ENCODE data around the gene RNF135.
"Not testable (repeated sequence)": the region's sequence is repeated elsewhere in the genome, so short reads cannot be mapped to it uniquely, and the experiment has no call there.

The RNF135 gene

DNA sequence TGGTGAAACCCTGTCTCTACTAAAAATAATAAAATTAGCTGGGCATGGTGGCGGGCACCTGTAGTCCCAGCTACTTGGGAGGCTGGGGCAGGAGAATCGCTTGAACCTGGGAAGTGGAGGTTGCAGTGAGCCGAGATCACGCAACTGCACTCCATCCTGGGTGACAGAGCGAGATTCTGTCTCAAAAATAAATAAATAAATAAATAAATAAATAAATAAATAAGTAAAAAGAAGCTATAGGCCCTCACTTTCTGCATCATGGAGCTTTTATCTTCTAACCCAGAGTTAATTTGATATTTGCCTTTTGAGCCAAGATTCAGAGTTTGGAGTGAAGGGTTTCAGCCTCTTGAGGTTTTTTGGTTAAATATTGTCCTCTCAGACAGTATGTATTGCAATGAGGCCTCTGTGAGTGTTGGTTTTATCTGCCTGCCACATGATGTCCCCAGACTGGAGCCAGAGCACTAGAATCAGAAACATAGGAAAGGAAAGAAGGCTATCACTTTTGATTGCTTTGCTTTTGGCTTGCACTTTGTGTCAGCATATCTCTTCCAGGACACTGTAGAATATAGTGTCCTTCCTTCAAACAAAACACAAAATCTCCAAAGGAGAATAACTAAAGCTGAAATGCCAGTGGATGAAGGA, 32.5 kb downstream of the RNF135 start:
- DNase-seq = no peak

DNA sequence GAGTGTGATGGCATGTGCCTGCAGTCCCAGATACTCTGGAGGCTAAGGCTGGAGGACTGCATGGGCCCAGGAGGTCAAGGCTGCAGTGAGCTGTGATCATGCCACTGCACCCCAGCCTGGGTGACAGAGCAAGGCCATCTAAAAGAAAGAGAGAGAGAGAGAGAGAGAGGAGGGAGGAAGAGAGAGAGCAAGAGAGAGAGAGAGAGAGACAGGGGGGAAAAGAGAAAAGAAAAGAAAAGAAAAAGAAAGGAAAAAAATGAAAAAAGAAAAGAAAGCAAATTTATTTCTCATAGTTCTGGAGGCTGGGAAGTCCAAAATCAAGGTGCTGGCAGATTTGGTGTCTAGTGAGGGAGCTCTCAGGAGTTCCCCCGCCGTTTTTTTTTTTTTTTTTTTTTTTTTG, 33.3 kb downstream of the RNF135 start:
- no peak for DNase-seq

DNA sequence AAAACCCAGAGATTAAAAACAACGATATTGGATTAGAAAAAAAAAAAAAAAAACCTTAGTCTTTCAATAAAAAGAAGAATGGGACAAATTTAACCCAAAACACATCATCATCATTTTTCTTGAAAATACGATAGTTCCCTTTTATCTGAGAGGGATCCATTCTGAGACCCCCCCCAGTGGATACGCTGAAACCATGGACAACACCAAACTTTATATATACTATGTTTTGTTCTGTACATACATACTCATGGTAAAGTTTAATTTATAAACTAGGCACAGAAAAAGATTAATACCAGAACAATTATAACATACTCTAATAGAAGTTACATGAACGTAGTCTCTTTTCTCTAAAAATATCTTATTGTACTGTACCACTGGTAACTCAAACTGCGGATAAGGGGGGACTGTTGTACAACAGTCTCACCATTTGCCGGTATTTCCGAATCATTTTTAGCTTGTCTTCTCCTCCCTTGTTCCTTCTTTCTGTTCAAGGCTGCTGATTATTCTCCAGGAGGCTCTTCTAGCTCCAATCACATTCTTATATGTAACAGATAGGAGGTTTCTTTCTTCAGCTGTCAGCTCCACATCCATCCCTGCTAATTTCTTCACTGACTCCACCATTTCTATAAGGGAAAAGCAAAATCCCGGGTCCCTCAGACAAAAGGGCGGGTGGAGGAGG, 37.0 kb downstream of the RNF135 start:
- no peak for DNase-seq

DNA sequence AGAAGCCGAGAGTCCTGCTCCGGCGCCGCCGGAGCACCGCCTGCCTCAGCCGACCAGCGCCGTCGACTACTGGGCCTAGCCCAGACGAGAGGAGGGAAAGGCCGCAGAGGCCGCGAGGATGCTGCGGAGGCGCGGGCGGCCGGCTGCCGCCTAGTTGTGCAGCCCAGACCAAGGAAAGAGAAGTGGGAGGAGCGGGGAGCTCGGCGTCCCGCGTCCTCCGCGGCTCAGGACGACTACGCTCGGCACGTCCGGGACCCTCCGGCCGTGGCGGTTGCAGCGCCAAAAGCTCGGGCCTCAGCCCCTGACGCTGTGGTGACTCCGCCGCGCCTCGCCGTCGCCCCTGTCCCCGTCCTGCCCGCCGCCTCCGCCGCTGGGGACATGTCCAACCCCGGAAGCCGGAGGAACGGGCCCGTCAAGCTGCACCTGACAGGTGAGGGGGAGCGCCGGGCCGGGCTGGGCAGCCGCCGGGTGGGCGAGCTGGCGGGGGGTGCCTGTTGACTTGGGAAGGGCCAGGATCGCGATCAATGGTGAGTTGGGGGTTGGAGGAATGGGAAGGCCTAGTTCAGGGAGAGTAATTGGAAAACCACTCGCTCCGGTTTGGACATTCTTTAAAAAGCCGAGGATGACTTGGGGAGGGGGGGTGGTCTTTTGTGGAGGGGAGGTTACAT, 37.7 kb downstream of the RNF135 start:
- DNase-seq = peak; percentile 70

DNA sequence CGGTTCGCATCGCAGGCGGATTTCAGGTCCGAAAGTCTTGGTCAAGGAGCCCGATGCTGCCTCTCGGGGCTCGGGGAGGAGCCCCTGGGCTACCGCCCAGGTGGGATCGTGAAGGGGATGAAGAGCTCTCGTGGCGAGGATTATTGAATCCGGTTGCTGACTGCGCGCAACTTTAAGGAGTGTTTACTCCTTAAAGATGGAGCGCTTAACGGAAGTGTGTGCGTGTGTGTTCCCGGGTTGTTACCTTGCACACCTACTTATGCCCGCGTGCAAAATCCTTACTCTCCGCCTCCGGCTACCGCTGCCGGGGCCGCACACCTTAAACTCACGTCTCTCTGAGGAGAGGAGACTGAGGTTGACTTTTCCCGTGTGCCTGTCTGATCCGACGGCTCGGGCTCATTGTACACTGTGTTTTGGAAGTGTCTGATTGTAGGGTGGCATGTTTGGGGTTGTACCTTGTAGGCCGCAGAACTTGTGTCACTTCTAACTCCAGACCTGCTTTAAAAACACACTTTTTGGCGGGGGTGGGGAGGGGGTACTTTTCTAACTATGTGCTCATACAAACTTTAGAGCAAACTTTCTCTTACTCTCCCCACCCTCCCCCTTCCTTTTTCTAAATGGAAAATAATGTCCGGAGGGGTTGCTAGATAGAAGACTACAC, 38.3 kb downstream of the RNF135 start:
- DNase-seq = peak; percentile 44

DNA sequence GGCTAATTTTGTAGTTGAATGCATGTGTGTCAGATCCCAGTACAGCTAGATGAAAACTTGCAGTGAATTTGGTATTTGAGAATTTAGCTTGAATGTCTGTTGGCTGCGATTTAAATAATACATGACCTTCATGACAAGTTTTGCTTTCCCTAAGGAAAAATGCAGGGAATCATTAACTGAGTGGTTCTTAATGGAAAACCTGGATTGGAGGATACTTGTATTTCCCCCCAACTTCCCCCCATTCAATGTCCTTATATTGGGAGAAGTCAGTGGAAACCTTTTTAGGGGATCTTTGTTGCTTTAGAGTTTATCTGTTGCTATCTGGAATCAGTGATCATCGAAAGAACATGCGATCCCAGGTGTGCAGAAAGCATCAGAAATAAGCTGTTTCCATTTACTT, 39.2 kb downstream of the RNF135 start:
- not testable (repeated sequence) for DNase-seq

DNA sequence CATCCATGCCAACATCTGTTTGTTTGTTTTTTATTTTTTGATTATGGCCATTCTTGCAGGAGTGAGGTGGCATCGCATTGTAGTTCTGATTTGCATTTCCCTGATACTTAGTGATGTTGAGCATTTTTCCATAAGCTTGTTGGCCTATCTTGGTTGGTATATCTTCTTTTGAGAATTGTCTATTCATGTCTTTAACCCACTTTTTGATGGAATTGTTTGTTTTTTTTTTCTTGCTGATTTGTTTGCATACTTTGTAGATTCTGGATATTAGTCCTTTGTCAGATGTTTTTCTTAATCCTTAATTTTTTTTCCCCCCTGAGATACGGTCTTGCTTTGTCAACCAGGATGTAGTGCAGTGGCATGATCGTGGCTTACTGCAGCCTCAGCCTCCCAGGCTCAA, 43.0 kb downstream of the RNF135 start:
- DNase-seq = no peak

DNA sequence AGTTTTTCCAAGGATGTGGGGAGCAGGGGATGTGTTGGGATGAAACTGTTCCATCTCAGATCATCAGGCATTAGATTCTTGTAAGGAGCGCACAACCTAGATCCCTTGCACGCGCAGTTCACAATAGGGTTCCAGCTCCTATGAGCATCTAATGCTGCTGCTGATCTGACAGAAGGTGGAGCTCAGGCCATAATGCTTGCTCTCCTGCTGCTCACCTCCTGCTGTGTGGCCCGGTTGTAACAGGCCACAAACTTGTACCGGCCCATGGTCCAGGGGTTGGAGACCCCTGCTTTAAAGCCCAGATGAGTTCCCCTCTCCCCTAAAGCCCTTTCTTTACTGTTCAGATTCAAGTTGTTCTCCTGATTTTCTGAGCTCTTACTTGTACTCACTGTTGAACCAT, 44.8 kb downstream of the RNF135 start:
- DNase-seq = no peak

DNA sequence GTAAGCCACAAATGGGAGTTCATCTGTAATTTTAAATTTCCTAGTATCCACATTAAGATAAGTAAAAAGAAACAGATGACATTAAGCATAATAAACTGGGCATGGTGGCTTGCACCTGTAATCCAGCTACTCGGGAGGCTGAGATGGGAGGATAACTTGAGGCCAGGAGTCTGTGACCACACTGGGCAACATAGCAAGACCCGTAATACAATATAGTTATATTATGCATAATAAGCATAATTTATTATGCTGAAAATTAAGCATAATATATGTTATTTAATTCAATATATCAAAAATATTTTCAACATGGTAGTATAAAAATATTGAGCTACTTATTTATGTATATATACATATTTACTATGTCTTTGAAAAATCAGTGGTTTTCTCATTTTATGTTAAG, 48.2 kb downstream of the RNF135 start:
- no peak for DNase-seq

DNA sequence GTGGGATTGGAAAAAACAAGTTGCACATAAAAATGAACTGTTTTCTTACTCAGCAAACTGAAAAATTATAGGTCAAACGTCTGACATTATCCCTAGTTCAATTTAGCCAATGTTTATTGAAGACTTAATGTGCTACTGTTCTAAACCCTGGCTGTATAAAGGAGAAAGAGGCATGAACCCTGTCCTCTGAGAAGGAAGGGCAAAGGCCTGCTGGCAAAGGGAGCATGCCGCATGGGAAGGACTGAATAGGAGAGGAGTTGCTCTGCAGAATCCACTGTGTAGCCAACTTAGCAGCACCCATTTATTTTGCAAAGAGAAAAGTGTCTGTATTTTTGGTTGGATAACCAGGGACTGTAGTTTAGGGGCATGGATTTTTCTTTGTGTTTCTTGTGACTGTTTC, 52.3 kb downstream of the RNF135 start:
- DNase-seq = not testable (repeated sequence)

DNA sequence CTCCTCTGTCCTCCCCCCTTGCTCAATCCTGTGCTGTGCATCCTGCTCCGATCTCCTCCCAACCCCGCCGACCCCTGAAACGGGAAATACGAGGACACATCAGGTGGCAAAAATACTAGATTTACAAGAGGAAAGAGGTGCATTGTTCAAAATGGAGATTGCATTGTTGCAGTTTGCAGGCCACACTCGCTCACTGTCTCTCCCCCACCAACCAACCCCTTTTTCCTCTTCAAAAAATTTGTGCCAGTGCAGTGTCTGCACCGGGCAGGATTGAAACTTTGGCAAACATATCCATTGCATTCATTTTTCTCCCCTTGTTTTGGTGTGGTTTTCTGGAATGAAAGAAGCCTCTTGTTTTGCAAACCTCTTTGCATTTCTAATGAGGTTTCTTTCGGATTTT, 61.0 kb downstream of the RNF135 start:
- no peak for DNase-seq

DNA sequence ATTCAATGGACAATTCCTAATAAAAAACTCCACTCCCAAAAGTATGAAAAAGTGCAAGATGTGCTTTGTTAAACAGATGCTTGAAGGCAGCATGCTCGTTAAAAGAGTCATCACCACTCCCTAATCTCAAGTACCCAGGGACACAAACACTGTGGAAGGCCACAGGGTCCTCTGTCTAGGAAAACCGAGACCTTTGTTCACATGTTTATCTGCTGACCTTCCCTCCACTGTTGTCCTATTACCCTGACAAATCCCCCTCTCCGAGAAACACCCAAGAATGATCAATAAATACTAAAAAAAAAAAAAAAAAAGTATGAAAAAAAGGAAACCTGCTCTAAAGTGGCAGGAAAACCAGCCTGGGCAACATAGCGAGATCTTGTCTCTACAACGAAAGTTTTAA, 64.8 kb downstream of the RNF135 start:
- not testable (repeated sequence) for DNase-seq

DNA sequence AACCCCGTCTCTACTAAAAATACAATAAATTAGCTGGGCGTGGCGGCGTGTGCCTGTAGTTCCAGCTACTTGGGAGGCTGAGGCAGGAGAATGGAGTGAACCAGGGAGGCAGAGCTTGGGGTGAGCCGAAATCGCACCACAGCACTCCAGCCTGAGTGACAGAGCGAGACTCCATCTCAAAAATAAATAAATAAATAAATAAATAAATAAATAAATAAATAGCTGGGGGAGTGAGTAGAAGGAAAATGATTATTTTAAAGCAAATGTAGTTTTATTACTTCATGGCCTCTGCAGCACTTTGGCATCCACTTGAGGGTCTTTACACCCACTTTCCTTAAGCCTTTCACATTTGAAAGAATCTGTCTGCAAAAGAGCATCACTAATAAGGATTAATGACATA, 70.0 kb downstream of the RNF135 start:
- not testable (repeated sequence) for DNase-seq

DNA sequence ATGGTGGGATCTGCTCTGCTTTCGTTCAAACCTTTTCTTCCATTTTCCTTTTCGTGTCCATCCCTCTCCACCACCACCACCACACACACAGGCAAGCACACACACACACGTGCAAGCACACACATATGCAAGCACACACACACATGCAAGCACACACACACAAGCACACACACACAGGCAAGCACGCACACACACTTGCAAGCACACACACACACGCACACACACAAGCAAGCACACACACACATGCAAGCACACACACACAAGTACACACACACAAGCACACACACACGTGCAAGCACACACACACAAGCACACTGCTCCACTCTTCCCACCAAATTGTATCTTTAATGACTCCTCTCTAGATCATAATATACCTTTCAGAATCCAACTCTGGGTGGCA, 71.5 kb downstream of the RNF135 start:
- not testable (repeated sequence) for DNase-seq

DNA sequence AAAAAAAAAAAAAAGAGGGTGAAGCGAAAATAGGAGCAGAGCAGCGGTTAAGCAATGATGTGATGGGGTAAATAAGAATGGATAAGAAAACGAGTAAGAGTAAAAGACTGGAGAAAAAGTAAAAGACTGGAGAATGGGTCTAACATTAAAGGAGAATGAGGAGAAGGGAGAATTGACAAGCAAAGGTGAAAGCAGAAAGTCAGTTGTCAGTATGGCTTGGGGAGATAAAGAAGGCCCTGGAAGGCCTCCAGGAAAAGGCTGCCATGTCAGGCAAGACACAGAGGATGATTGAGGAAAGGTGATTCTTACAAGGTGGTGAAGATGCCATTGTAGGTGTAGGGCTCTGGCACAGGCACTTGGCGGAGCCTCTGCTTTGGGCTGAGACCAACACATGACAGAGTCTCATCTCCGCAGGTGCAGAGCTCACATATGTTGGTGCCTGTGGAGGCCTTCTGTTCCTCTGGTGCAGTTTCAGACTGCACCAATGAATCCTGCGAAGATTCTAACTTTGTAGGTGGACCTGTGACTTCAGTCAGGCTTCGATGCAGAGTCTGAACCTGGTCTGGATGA, 76.1 kb downstream of the RNF135 start:
- not testable (repeated sequence) for DNase-seq

DNA sequence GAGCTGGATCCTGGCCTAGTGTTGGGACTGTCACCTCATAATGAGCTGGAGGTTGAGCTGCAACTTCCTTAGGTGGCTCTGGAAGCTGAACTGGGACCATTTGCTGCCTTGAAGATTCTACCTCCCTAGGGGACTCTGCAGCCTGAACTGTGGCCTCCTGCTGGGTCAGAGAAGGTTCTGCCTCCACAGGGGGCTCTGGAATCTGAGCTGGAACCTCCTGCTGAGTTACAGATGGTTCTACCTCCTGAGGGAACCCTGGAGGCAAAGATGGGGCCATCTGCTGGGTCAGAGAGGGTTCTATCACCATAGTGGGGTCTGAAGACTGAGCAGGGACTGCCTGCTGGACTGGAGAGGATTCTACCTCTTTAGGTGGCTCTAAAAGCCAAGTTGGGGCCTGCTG, 77.3 kb downstream of the RNF135 start:
- DNase-seq = no peak

DNA sequence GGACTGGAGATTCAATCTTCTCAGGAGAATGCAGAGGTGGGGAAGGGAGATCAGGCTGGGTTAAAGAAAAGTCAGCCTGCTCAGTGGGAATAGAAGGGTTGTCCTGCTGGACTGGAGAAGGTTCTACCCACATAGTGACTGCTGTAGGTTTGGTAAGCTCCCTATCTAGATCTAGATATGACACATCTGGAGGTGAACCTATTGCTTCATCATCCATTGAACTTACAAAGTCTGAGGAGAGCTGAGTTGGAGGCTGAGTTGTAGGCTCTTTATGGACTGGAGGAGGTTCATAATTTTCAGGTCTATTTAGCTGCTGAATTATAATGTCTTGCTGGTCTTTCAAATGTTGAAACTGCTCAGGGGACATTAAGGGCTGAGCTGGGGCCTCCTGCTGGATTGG, 77.9 kb downstream of the RNF135 start:
- no peak for DNase-seq

Data from CD4-positive, alpha-beta T cell treated with Interleukin-17A for 4 hours (primary cell).